Measurements from ENCODE around the gene PTPRD. TPM values are rescaled to one million over a fixed set of nuclear protein-coding genes. Genes with fewer than 3 reads are reported as not detected.
"Not testable (repeated sequence)": the region's sequence is repeated elsewhere in the genome, so short reads cannot be mapped to it uniquely, and the experiment has no call there.

Gene PTPRD
- total RNA-seq, 1 donor from 2014 or later: 109 TPM

DNA sequence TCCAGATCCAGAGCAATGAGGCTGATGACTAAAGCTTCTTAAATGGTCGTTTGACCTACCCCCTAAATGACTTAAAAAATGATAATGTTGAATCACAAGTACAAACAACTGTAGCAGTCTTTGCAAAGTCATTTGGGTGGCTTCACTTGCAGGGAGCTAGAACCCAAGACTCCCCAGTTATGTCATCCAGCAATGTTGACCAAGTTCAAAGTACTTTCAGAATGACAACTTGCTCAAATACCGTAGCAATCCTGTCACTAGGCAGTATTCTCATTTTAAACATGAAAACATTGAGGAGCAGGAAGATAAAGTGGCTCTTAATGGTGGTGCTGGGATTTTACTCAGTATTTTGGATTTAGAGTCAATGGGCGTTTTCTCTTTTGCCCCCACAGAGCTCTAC lies 1596.2 kb downstream of the PTPRD start:
- Mint-ChIP-seq H3K4me3 (no peak overlapping the region), H3K4me1 (no peaks in the 10 kb centered on the region), H3K36me3 (no peaks in the 10 kb centered on the region), H3K27ac (no peak overlapping the region), H3K27me3 (ENCODE audit: low read depth) (no peaks in the 10 kb centered on the region), H3K9me3 (peaks cover 4% of the 10 kb centered on the region)
- DNase-seq (ENCODE audit: low spot score in 2 of 2, unreplicated experiment in 2 of 2): no peak
- TF ChIP-seq, protein P1, sequence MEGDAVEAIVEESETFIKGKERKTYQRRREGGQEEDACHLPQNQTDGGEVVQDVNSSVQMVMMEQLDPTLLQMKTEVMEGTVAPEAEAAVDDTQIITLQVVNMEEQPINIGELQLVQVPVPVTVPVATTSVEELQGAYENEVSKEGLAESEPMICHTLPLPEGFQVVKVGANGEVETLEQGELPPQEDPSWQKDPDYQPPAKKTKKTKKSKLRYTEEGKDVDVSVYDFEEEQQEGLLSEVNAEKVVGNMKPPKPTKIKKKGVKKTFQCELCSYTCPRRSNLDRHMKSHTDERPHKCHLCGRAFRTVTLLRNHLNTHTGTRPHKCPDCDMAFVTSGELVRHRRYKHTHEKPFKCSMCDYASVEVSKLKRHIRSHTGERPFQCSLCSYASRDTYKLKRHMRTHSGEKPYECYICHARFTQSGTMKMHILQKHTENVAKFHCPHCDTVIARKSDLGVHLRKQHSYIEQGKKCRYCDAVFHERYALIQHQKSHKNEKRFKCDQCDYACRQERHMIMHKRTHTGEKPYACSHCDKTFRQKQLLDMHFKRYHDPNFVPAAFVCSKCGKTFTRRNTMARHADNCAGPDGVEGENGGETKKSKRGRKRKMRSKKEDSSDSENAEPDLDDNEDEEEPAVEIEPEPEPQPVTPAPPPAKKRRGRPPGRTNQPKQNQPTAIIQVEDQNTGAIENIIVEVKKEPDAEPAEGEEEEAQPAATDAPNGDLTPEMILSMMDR (IDR thresholded peaks at IDR 0.05; ENCODE audit: unreplicated experiment): no peak

DNA sequence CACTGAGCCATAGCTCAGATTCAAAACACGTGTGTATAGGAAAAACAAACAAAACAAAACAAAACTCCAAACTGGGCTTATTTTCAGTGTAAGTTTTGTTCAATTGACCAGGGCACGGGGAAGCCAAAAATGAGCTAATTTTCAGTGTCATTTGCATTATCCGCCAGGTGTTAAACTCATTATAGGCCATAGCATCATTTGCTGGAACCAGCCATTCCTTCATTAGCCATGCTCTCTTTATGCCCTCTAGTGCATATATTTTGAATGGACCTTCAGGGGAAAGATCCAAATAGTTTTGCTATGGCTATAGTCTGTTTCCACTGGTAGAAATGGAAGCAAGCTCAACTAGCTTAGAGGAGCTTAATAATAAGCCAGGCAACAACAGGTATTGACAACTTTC lies 1608.0 kb downstream of the PTPRD start:
- H3K4me3 Mint-ChIP-seq: no peak overlapping the region
- H3K27ac Mint-ChIP-seq: no peak overlapping the region
- no peaks in the 10 kb centered on the region for H3K27me3 Mint-ChIP-seq (ENCODE audit: low read depth)
- TF ChIP-seq, protein P1 (IDR thresholded peaks at IDR 0.05; ENCODE audit: unreplicated experiment): no peak
- no peak for DNase-seq (ENCODE audit: low spot score in 2 of 2, unreplicated experiment in 2 of 2)
- no peaks in the 10 kb centered on the region for H3K9me3 Mint-ChIP-seq
- no peaks in the 10 kb centered on the region for H3K36me3 Mint-ChIP-seq
- H3K4me1 Mint-ChIP-seq: no peaks in the 10 kb centered on the region

DNA sequence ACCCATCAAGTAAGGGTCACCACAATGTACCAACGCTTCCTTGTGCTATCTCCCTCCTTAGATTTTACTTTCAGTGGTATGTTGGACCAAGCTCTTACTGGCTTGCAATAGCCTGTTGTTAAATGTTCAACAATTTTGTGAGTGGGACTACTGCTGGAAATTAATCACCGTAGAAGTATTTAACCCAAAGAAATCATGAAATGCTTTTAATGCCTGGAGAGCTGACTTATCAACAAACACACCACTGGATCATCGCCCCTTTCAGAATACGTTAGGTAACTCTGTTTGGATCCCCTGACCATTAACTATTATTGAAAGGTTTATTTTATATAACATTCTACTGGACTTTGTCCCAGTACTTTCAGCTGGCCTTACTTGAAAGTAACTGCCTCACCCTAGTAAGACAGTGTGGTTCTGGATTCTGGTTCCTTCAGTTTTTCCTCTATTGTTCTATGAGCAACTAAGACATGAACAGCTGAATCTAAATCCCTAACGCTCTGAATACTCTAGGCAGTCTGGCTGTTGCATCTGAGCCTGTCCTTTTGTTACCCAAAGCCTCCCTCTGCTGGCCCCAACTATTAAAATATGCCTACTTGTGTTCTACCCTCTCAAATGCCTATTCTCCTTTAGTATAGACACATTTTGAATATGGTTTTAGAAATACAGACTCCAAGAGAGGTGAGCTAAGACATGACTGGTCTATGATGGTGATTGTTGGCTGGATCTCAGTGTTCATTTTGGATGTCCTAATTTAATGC lies 1609.8 kb downstream of the PTPRD start:
- TF ChIP-seq, protein P1 (IDR thresholded peaks at IDR 0.05; ENCODE audit: unreplicated experiment): no peak
- H3K4me3 Mint-ChIP-seq: no peak overlapping the region
- H3K4me1 Mint-ChIP-seq: no peaks in the 10 kb centered on the region
- no peaks in the 10 kb centered on the region for H3K27me3 Mint-ChIP-seq (ENCODE audit: low read depth)
- H3K36me3 Mint-ChIP-seq: no peaks in the 10 kb centered on the region
- peaks cover 11% of the 10 kb centered on the region for H3K9me3 Mint-ChIP-seq
- no peak for DNase-seq (ENCODE audit: low spot score in 2 of 2, unreplicated experiment in 2 of 2)
- no peak overlapping the region for H3K27ac Mint-ChIP-seq

DNA sequence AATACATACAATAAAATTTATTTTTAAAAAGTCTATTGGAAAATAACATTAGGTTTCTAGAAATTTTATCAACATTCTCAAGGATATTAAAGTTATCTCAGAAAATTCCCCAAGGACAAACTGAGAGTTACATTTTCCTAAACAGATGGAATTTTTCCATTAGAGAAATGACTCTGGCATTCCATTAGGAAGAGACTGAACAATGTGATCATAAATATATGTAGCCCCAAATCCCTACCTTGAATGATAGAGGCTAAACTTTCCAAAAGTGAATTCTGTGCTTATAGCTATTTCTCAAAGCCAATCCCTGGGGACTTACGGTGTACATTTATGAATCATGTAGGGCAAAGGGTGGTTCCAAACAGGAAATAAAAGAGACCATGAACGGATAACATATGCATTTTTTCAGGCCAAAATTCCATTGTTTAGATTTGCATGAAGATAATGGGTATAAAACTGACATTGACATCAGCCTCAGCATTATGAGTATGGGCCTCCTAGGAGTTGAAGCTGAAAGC lies 1632.2 kb downstream of the PTPRD start:
- no peak for DNase-seq (ENCODE audit: low spot score in 2 of 2, unreplicated experiment in 2 of 2)
- no peak overlapping the region for H3K27ac Mint-ChIP-seq
- H3K9me3 Mint-ChIP-seq: peaks cover 4% of the 10 kb centered on the region
- H3K4me1 Mint-ChIP-seq: peaks cover 3% of the 10 kb centered on the region
- TF ChIP-seq, protein P1 (IDR thresholded peaks at IDR 0.05; ENCODE audit: unreplicated experiment): no peak
- no peak overlapping the region for H3K4me3 Mint-ChIP-seq
- no peaks in the 10 kb centered on the region for H3K27me3 Mint-ChIP-seq (ENCODE audit: low read depth)
- H3K36me3 Mint-ChIP-seq: no peaks in the 10 kb centered on the region

DNA sequence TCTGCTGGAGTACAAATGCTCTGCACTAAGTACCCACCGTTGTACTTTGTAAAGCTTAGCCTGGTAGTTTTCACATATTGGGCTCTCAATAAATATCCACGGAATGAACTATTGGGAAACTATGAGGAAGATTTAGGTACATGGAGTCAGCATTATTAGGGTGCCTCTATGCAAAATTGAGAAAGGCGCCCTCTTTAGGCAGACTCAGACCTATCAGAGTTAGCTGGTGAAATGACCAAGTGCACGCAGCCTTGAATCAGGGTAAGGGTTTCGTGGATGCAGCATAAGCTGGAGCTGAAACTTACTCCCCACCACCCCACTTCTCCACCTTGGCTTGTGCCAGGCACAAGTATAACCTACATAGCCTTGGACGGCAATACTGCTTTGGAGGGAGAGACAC lies 1634.5 kb downstream of the PTPRD start:
- Mint-ChIP-seq H3K27ac (no peak overlapping the region), H3K4me1 (peaks cover 3% of the 10 kb centered on the region), H3K36me3 (no peaks in the 10 kb centered on the region), H3K4me3 (no peak overlapping the region), H3K9me3 (peaks cover 6% of the 10 kb centered on the region), H3K27me3 (ENCODE audit: low read depth) (no peaks in the 10 kb centered on the region)
- TF ChIP-seq, protein P1 (IDR thresholded peaks at IDR 0.05; ENCODE audit: unreplicated experiment): no peak
- no peak for DNase-seq (ENCODE audit: low spot score in 2 of 2, unreplicated experiment in 2 of 2)

DNA sequence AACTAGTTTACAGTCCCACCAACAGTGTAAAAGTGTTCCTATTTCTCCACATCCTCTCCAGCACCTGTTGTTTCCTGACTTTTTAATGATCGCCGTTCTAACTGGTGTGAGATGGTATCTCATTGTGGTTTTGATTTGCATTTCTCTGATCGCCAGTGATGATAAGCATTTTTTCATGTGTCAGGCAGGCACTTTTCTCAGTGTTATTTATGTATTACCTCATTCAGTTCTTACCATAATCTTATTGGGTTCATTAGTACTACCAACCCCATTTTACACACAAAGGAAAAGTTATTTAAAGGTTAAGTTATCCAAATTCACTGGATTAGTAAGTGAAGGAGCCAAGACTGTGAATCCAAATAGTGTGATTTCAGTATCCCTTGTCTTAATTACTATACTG lies 1644.5 kb downstream of the PTPRD start:
- H3K4me1 Mint-ChIP-seq; H3K27ac Mint-ChIP-seq; H3K36me3 Mint-ChIP-seq; H3K27me3 Mint-ChIP-seq (ENCODE audit: low read depth); DNase-seq (ENCODE audit: low spot score in 2 of 2, unreplicated experiment in 2 of 2); H3K4me3 Mint-ChIP-seq: not testable (repeated sequence)
- H3K9me3 Mint-ChIP-seq: peaks cover 25% of the 10 kb centered on the region

Data from mesothelial cell of epicardium (in vitro differentiated cells).